GM12878 (cell line): Measurements from ENCODE around the gene FAHD2A. TPM values are rescaled to one million over a fixed set of nuclear protein-coding genes. Genes with fewer than 3 reads are reported as not detected.
"Not testable (repeated sequence)": the region's sequence is repeated elsewhere in the genome, so short reads cannot be mapped to it uniquely, and the experiment has no call there.

Experiments
- ATAC-seq: fragments of 200-7000 bp; cut with Tn5 transposase; 3 replicates; pipeline ENCODE4 v1.9.1; 2020; ENCODE audit warnings: mild to moderate bottlenecking, moderate library complexity
- BruUV-seq: library from RNA; stranded (reverse); fragments of 400-500 nt; replicated peaks from 2 replicates; lab custom pipeline; 2021; lab: Mats Ljungman, UMichigan
- CTCF ChIA-PET: fragments of 300-600 bp; sonication (Branson Sonifier 250); formaldehyde crosslinking; extraction: SDS; loops from one replicate; lab custom pipeline; 2021; ENCODE audit warnings: inconsistent platforms; lab: Yijun Ruan, JAX
- POLR2A ChIA-PET: fragments of 350-600 bp; formaldehyde crosslinking; extraction: SDS; loops from one replicate; lab custom pipeline; 2021; ENCODE audit warnings: inconsistent platforms; lab: Charles Lee
- RAD21 ChIA-PET: fragments of 300-600 bp; sonication (Branson Sonifier 250); formaldehyde crosslinking; loops from one replicate; lab custom pipeline; 2023; ENCODE audit warnings: antibody characterized with exemption; ENCODE audit not compliant: unreplicated experiment; lab: Charles Lee
- SMC1A ChIA-PET: fragments of 300-600 bp; sonication (Branson Sonifier 250); formaldehyde crosslinking; loops from one replicate; lab custom pipeline; 2023; ENCODE audit not compliant: unreplicated experiment, uncharacterized antibody; lab: Charles Lee
- DNase-seq: peaks from one replicate; pipeline ENCODE4 v3.0.0-alpha.2; 2011; ENCODE audit warnings: low read depth, low spot score
- FAIRE-seq: peaks from 3 replicates; lab custom pipeline; 2011; peaks lifted over from hg19 to GRCh38; lab: Jason Lieb, UNC
- H2AFZ ChIP-seq: 2 replicates; pipeline ENCODE4 v1.6.0; 2011; ENCODE audit warnings: low read depth, low read length, control low read depth; ENCODE audit not compliant: control insufficient read depth
- H3K27ac ChIP-seq: 2 replicates; pipeline ENCODE4 v1.5.1; 2011; ENCODE audit warnings: control low read depth; ENCODE audit not compliant: control insufficient read depth, insufficient read depth
- H3K27me3 ChIP-seq, 2 experiments: replicated peaks in 1 of 2; 2 replicates each; pipeline versions ENCODE4 v1.6.0 to v1.6.1; 2011; ENCODE audit warnings: low read length in 1 of 2; ENCODE audit not compliant: control insufficient read depth in 2 of 2, insufficient read depth in 2 of 2
- H3K36me3 ChIP-seq, 2 experiments: 2 replicates each; pipeline ENCODE4 v1.5.1; 2011; ENCODE audit warnings: low read length in 1 of 2; ENCODE audit not compliant: control insufficient read depth in 2 of 2, insufficient read depth in 2 of 2
- H3K4me1 ChIP-seq: 2 replicates; pipeline ENCODE4 v1.6.1; 2011; ENCODE audit warnings: mild to moderate bottlenecking, low read length, moderate library complexity, mixed read lengths; ENCODE audit not compliant: control insufficient read depth, insufficient read depth
- H3K4me2 ChIP-seq: 2 replicates; pipeline ENCODE4 v1.6.0; 2011; ENCODE audit warnings: control low read depth; ENCODE audit not compliant: control insufficient read depth, insufficient read depth
- H3K4me3 ChIP-seq: fragments of 200-600 bp; sonication (generic); 2 replicates; pipeline ENCODE4 v1.5.1; 2016
- H3K79me2 ChIP-seq: 2 replicates; pipeline ENCODE4 v1.6.0; 2011; ENCODE audit warnings: low read length; ENCODE audit not compliant: control insufficient read depth, insufficient read depth
- H3K9ac ChIP-seq: 2 replicates; pipeline ENCODE4 v1.8.0; 2011; ENCODE audit warnings: low read length, control low read depth, mixed read lengths; ENCODE audit not compliant: control insufficient read depth, insufficient read depth
- H3K9me3 ChIP-seq: replicated peaks from 3 replicates; pipeline ENCODE4 v1.5.1; 2011; ENCODE audit warnings: mild to moderate bottlenecking, low read length; ENCODE audit not compliant: control insufficient read depth, insufficient read depth
- H4K20me1 ChIP-seq: 2 replicates; pipeline ENCODE4 v1.6.0; 2011; ENCODE audit not compliant: control insufficient read depth, insufficient read depth
- WGBS: methylation state at CpG from one replicate; pipeline ENCODE4 v1.1.6; 2016; ENCODE audit warnings: low lambda C conversion rate; ENCODE audit not compliant: insufficient replicate concordance, insufficient coverage; ENCODE audit errors: missing lambda C conversion rate; 5-methylcytosine and 5-hydroxymethylcytosine counted together
- in situ Hi-C: fragments of 300-500 bp; cut with MboI; formaldehyde crosslinking; loops from 9 replicates; pipeline ENCODE4 v1.14.3; 2018; ENCODE audit warnings: mixed read lengths
- intact Hi-C: fragments of 100-400 bp; cut with micrococcal nuclease; formaldehyde crosslinking; loops from one replicate; pipeline ENCODE4 v1.14.2; 2022; ENCODE audit not compliant: unreplicated experiment
- polyA plus RNA-seq, 11 experiments: library from polyadenylated mRNA; depleted of rRNA in 4 of 11; unstranded in 6 of 11; stranded (reverse) in 5 of 11; fragments of >200 nt; fragmentation: Nextera tagmentation in 4 of 11; fragmentation: Illumina TruSeq in 1 of 11; extraction: Ambion mirVana in 4 of 11; extraction: Trizol in 1 of 11; gene quantifications; 1 replicate in 1 of 11; 2 replicates in 10 of 11; pipeline versions ENCODE4 v1.2.1 to v1.2.3, GENCODE V29; 2011 to 2016; ENCODE audit warnings: inconsistent platforms in 2 of 11, missing spikeins in 2 of 11, low read depth in 1 of 11
- total RNA-seq, 4 experiments: library from RNA; depleted of rRNA in 3 of 4; stranded (reverse); fragments of >200 nt in 3 of 4; fragmentation: Illumina TruSeq in 1 of 4; extraction: Trizol in 1 of 4; gene quantifications; 2 replicates each; pipeline versions ENCODE4 v1.2.1 to v1.2.3, GENCODE V29; 2013 to 2021

The FAHD2A gene
- total and polyA plus RNA-seq, 10 of the 15 experiments (the other 5 are each of a cell fraction or from before 2014, with no cell fraction given), result 11.2 to 38.2 (median 25.1) TPM

DNA sequence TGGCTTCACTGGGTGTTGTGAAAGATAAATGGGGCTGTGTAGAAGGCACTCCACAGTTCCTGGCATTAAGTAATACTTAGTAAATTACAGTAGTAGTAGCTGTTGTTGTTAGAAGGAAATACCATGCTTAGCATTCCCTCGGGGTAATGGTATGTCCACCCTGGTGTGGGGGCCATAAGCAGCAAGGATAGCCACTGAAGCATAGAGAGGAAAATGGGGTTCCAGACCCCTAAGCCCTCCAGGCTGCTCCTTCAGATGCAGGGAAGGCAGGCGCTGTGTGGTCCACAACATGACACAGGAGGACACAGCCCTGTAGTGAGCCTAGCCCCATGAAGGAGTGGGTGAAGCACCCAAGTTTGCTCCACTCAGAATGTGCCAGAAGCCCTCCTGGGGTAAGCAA is 31.5 kb downstream of the FAHD2A start:
- in situ Hi-C loops, H3K4me3 ChIP-seq, H3K36me3 ChIP-seq, H3K27me3 ChIP-seq, H3K9ac ChIP-seq, FAIRE-seq, H3K4me2 ChIP-seq, ATAC-seq, H2AFZ ChIP-seq, H3K9me3 ChIP-seq, H4K20me1 ChIP-seq, intact Hi-C loops, H3K79me2 ChIP-seq, DNase-seq, H3K27ac ChIP-seq, RAD21 ChIA-PET, H3K4me1 ChIP-seq, BruUV-seq, POLR2A ChIA-PET, SMC1A ChIA-PET, CTCF ChIA-PET: not testable (repeated sequence)
- 33% methylated on average over 2 of the region's 2 CpGs for WGBS

DNA sequence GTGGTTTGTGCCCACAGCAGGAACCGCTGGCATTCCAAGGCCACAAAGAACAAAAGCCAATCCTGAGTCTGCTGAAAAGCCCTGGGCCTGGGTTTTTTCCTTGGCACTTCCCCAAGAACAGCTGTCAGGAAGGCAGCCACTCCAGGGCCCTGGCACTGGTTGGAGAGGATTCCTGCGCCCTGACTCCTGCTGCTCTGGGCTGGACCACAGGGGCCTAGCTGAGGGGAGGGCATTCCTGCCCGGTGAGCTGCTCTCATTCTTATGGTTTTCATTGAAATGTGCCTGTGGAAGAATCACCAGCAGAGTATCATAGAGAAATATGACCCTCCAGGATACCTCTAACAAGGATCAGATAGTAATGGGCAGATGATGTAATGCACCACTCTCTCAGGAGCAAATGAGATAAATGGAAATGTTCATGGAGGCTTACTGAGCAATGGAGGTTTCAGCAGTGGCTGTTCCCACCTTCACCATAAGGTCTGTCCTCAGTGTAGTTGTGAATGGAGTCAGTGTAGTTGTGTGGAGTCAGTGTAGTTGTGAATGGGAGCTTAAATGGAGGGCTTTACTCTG is 32.1 kb downstream of the FAHD2A start:
- H3K4me2 ChIP-seq, result not testable (repeated sequence)

GRCh38 chr2:95435162-95435871 is 32.8 kb downstream of the FAHD2A start:
- POLR2A ChIA-PET, H3K9me3 ChIP-seq, DNase-seq, ATAC-seq, H3K4me1 ChIP-seq, H3K79me2 ChIP-seq, H3K4me3 ChIP-seq, H3K27me3 ChIP-seq, H3K27ac ChIP-seq, H3K4me2 ChIP-seq, intact Hi-C loops, BruUV-seq, H3K36me3 ChIP-seq, H4K20me1 ChIP-seq, CTCF ChIA-PET, in situ Hi-C loops, RAD21 ChIA-PET, H3K9ac ChIP-seq, FAIRE-seq, SMC1A ChIA-PET, H2AFZ ChIP-seq: not testable (repeated sequence)
- no CpG with 5 or more reads among the region's 30 CpGs for WGBS

More for the DNA sequence above, 32.1 kb downstream of the FAHD2A start:
- H4K20me1 ChIP-seq, BruUV-seq, SMC1A ChIA-PET, H3K79me2 ChIP-seq, H3K4me1 ChIP-seq, H3K27me3 ChIP-seq, RAD21 ChIA-PET, in situ Hi-C loops, H3K27ac ChIP-seq, H3K9me3 ChIP-seq, intact Hi-C loops, H3K36me3 ChIP-seq, H2AFZ ChIP-seq, H3K4me3 ChIP-seq, DNase-seq, POLR2A ChIA-PET, CTCF ChIA-PET, FAIRE-seq, ATAC-seq, H3K9ac ChIP-seq: not testable (repeated sequence)
- WGBS, result 44% methylated on average over 2 of the region's 3 CpGs

GRCh38 chr2:95435872-95436209 is 33.3 kb downstream of the FAHD2A start:
- H4K20me1 ChIP-seq, POLR2A ChIA-PET, RAD21 ChIA-PET, H3K4me2 ChIP-seq, SMC1A ChIA-PET, H3K4me3 ChIP-seq, H3K79me2 ChIP-seq, H3K27me3 ChIP-seq, intact Hi-C loops, FAIRE-seq, DNase-seq, H3K9me3 ChIP-seq, CTCF ChIA-PET, H3K27ac ChIP-seq, in situ Hi-C loops, H3K4me1 ChIP-seq, H3K9ac ChIP-seq, BruUV-seq, H3K36me3 ChIP-seq, ATAC-seq, H2AFZ ChIP-seq: not testable (repeated sequence)
- 14% methylated on average over 3 of the region's 5 CpGs for WGBS
